ENCODE data around the gene LYSMD3. TPM values are rescaled to one million over a fixed set of nuclear protein-coding genes. Genes with fewer than 3 reads are reported as not detected.

The LYSMD3 gene
- total RNA-seq = 9.6 and 10.4 TPM in 2 replicates

DNA sequence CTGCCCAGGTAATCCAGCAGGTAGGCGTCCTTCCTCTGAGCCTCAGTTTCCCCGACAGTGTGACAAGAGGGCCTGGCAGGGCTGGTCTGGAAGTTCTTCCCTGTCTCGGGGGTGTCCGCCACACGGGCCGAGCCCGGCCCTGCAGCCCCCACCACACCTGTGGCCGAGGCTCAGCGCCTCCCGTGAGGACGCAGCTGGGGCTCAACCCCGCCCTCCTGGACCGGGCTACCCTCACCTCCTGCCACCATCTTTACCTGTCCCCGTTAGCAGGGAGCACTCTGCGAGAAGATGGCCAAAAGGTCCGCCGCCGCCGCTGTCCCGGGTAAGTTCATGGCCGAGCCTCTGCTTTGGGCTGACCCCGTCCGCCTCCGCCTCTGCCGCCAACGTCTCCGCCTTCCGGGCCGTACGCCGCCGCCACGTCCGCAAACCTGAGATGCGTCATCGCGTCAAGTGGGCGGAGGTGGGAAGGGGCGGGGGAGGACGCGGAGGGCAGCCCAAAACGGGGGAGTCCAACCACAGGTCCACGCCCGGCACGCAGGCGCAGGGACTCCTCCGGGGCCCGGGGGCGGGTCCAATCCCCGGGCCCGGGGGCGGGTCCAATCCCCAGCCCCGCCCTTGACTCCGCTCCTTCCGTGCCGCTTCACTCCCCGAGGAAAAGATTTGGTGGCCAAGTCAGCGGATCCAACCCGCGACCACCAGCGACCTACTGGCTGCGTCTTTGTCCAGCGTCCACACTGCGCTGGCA lies at the start of gene LYSMD3:
Gene LYSMD3, minus strand, starts transcription at position 391 of the 745 bp plus-strand sequence. CDS start 4,295 bp downstream, outside the sequence.

GRCh38 chr5:90558344-90559192 lies 29.2 kb upstream of the LYSMD3 start, which contains the start of gene ADGRV1:
Gene ADGRV1, plus strand, starts transcription at chr5:90558797. Its CDS starts 99 bp downstream, at chr5:90558896.

DNA sequence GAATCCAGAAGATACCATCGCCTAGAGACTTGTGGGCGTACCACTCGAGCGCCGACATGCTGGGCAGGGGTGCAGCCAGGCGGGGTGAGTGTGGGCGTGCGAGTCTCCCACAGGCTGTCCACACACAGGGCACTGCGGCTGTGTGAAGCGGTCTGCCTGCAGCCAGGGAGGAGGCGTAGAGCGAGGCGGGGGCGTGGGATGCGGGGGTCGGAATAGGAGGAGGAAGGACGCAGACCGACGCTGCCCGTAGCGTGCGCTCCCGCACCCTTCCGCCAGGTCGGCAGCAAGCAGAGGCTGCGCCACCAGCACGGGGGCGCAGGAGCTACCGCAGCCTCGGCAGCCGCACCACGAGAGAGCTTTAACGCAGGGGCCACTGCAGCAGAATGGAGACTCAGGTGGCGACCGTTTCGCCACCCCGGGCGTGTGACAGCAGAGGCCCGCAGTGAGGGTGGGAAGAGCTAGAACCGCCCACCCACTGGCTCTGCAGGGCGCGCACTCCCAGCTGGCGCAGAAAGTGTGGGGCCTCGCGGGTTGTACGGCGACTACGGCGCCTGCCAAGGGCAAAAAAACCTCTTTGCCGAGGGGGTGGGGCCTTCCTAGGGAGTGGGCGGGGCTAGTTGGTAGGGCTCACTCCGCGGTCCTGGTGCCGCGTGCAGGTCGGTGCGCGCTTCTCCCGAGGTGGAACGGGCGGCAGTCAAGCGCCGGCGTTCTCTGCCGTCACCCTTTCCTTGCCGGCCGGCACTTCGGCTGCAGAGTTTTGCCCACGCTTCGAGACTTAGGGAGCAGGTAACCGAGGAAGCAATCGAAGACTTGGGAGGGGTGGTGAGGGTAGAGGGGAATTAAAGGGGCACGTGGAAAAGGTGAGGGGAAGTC lies 54.9 kb downstream of the LYSMD3 start, which contains the start of the genes MBLAC2 and POLR3G:
Gene MBLAC2, minus strand, starts transcription at position 537 of the 873 bp plus-strand sequence. Its CDS starts 479 bp downstream, at position 58.
Gene POLR3G, plus strand, starts transcription at position 630 of the 873 bp plus-strand sequence. CDS start 10,704 bp downstream, outside the sequence.

Other genes with a start within 250 kb of the LYSMD3 start
- gene CETN3, start 119.8 kb downstream of the LYSMD3 start, total RNA-seq = 19.7 and 21.4 TPM in 2 replicates
- gene MBLAC2, start 54.8 kb downstream of the LYSMD3 start, total RNA-seq = 4.3 and 5.5 TPM in 2 replicates
- 14.4 and 32.8 TPM in 2 replicates for gene POLR3G, start 54.7 kb downstream of the LYSMD3 start, total RNA-seq
- 0.39 TPM in 1 of 2 replicates, not detected in the other for gene ADGRV1, start 29.2 kb upstream of the LYSMD3 start, total RNA-seq